OCI-LY1 (cell line): ENCODE measurements around the gene SLC40A1.

ENCODE experiments used
- CTCF ChIP-seq: fragments of 200-600 bp; sonication (generic), shearing (Covaris generic); IDR thresholded peaks from 2 replicates; pipeline ENCODE4 v1.5.1; 2017; ENCODE audit warnings: mild to moderate bottlenecking, antibody characterized with exemption, low read length, moderate library complexity, mixed read lengths
- EZH2 ChIP-seq: fragments of 200-600 bp; sonication (generic), shearing (Covaris generic); IDR thresholded peaks from 2 replicates; pipeline ENCODE4 v1.8.0; 2017; ENCODE audit warnings: borderline replicate concordance, mixed run types, mild to moderate bottlenecking, antibody characterized with exemption, low read length, moderate library complexity, mixed read lengths

GRCh38 chr2:189538402-189538801 lies 42.2 kb downstream of the SLC40A1 start:
- TF ChIP-seq CTCF (no peak), EZH2 (no peak)
